Ovary (tissue), 9 donors: ENCODE results near the gene MDP1. TPM values are rescaled to one million over a fixed set of nuclear protein-coding genes. Genes with fewer than 3 reads are reported as not detected.

Source experiments
- DNase-seq, 5 donors: peaks; one replicate each; pipeline ENCODE4 v3.0.0-alpha.2; 2019 to 2020
- H3K27ac ChIP-seq, 2 donors: fragments of 200-600 bp; one replicate each; pipeline versions ENCODE4 v1.5.1 to v1.8.0; 2019 to 2022
- H3K27me3 ChIP-seq: fragments of 200-600 bp; one replicate; pipeline ENCODE4 v1.8.0; 2022
- H3K36me3 ChIP-seq: fragments of 200-600 bp; sonication (generic); one replicate; pipeline ENCODE4 v1.5.1; 2019
- H3K4me1 ChIP-seq: one replicate; pipeline ENCODE4 v1.8.1; 2013; ENCODE audit warnings: mild to moderate bottlenecking, moderate library complexity; ENCODE audit not compliant: insufficient read depth
- H3K4me3 ChIP-seq: fragments of 200-600 bp; sonication (generic); one replicate; pipeline ENCODE4 v1.5.1; 2017
- H3K9me3 ChIP-seq, 2 donors: fragments of 200-600 bp in 1 of 2; sonication (generic) in 1 of 2; one replicate each; pipeline versions ENCODE4 v1.5.1 to v1.8.1; 2013 to 2019; ENCODE audit warnings: mild to moderate bottlenecking in 1 of 2, moderate library complexity in 1 of 2
- CTCF ChIP-seq, 3 donors: fragments of 450-650 bp in 2 of 3; fragments of 200-600 bp in 1 of 3; IDR thresholded peaks; one replicate each; pipeline versions ENCODE4 v1.5.1 to v1.8.0; 2016 to 2022; ENCODE audit warnings: antibody characterized with exemption in 3 of 3, mild to moderate bottlenecking in 1 of 3
- EP300 ChIP-seq: sonication (generic); formaldehyde crosslinking; IDR thresholded peaks from one replicate; pipeline ENCODE4 v1.6.1; 2017; ENCODE audit warnings: antibody characterized with exemption
- POLR2A ChIP-seq: fragments of 450-650 bp; IDR thresholded peaks from one replicate; pipeline ENCODE4 v1.6.1; 2017; ENCODE audit warnings: antibody characterized with exemption, mild to moderate bottlenecking, moderate library complexity
- WGBS, 3 donors: extraction: QIAGEN DNeasy Blood & Tissue Kit in 1 of 3; methylation state at CpG; one replicate each; pipeline versions ENCODE4 v1.1.5 to v1.1.7; 2013 to 2017; 5-methylcytosine and 5-hydroxymethylcytosine counted together
- intact Hi-C, 4 donors: fragments of 100-400 bp; cut with DNase I; formaldehyde crosslinking; loops; one replicate each; pipeline versions ENCODE4 v1.11.0 to v1.15.1; 2022 to 2023
- polyA plus RNA-seq, 2 donors: library from polyadenylated mRNA; stranded (reverse); fragments of 200-250 nt in 1 of 2; fragments of 350-450 nt in 1 of 2; fragmentation: Illumina TruSeq in 1 of 2; extraction: RNeasy Lipid Tissue Mini Kit (QIAGEN cat#74804) in 1 of 2; gene quantifications; one replicate each; pipeline ENCODE4 v1.2.3, GENCODE V29; 2013 to 2014
- total RNA-seq, 7 donors: library from RNA; depleted of rRNA in 2 of 7; stranded (reverse); fragments of >200 nt in 2 of 7; fragmentation: NEBNext Ultra II Directional in 3 of 7; extraction: Animal tissue kit (Norgen Biotek cat#: 25700) in 3 of 7; gene quantifications; one replicate each; pipeline versions ENCODE4 v1.1.0 to v1.2.4, GENCODE V29; 2016 to 2023
- donor health status: DM: no; HTN: no; CAD: no; lungs with moderate emphysema.
- donor health status: DM: no; HTN: no; CAD: no.
- donor health status: Bipolar disorder and iron deficiency.
- donor health status: DM: yes; HTN: yes; CAD: no.
- donor health status: DM: no; HTN: no; CAD: no.
- donor health status: DM: yes; HTN: yes; CAD: no.

The MDP1 gene
- total and polyA plus RNA-seq, 9 donors, result 15.5 to 32.6 (median 19.4) TPM

GRCh38 chr14:24179294-24179960, 36.4 kb downstream of the MDP1 start:
- no peak overlapping the region for H3K4me3 ChIP-seq
- no peaks in the 10 kb centered on the region for H3K4me1 ChIP-seq
- DNase-seq, result no peak
- WGBS, 3 donors, result 76 to 78% (median 78%) methylated on average over 14 of the region's 14 CpGs
- no peak overlapping the region for H3K27ac ChIP-seq
- intact Hi-C loops, result no loop called here
- H3K36me3 ChIP-seq, result no peaks in the 10 kb centered on the region
- H3K9me3 ChIP-seq, result no peaks in the 10 kb centered on the region
- no peak for TF ChIP-seq CTCF (IDR thresholded peaks at IDR 0.05)
- no peak for TF ChIP-seq EP300
- TF ChIP-seq POLR2A, result no peak
- H3K27me3 ChIP-seq, result no peaks in the 10 kb centered on the region

GRCh38 chr14:24178399-24179178, 37.3 kb downstream of the MDP1 start:
- DNase-seq, result no peak
- H3K36me3 ChIP-seq, result no peaks in the 10 kb centered on the region
- 82 to 86% (median 84%) methylated on average over 12 of the region's 12 CpGs for WGBS, 3 donors

GRCh38 chr14:24177891-24178290, 38.0 kb downstream of the MDP1 start:
- Histone ChIP-seq H3K36me3 (no peaks in the 10 kb centered on the region), H3K4me1 (no peaks in the 10 kb centered on the region), H3K27me3 (no peaks in the 10 kb centered on the region), H3K27ac (no peak overlapping the region), H3K4me3 (no peak overlapping the region), H3K9me3 (no peaks in the 10 kb centered on the region)
- 80 to 84% (median 83%) methylated on average over 14 of the region's 14 CpGs for WGBS, 3 donors
- TF ChIP-seq CTCF (IDR thresholded peaks at IDR 0.05), result no peak
- no peak for TF ChIP-seq POLR2A
- TF ChIP-seq EP300, result no peak
- DNase-seq, result no peak
- intact Hi-C loops, result no loop called here

More at GRCh38 chr14:24178399-24179178, 37.3 kb downstream of the MDP1 start:
- intact Hi-C loops, result no loop called here
- no peak overlapping the region for H3K4me3 ChIP-seq
- H3K4me1 ChIP-seq, result no peaks in the 10 kb centered on the region
- H3K27ac ChIP-seq, result no peak overlapping the region
- TF ChIP-seq CTCF (IDR thresholded peaks at IDR 0.05), result no peak
- H3K27me3 ChIP-seq, result no peaks in the 10 kb centered on the region
- no peaks in the 10 kb centered on the region for H3K9me3 ChIP-seq

GRCh38 chr14:24177041-24177825, 38.6 kb downstream of the MDP1 start:
- TF ChIP-seq CTCF (IDR thresholded peaks at IDR 0.05) (no peak), POLR2A (no peak), EP300 (no peak)
- H3K27me3 ChIP-seq, result no peaks in the 10 kb centered on the region
- 76 to 81% (median 78%) methylated on average over 12 of the region's 12 CpGs for WGBS, 3 donors
- no peaks in the 10 kb centered on the region for H3K9me3 ChIP-seq
- peaks cover 2% of the 10 kb centered on the region for H3K4me1 ChIP-seq
- no peak overlapping the region for H3K4me3 ChIP-seq
- DNase-seq, result no peak
- intact Hi-C loops, result no loop called here
- H3K36me3 ChIP-seq, result no peaks in the 10 kb centered on the region
- H3K27ac ChIP-seq, result no peak overlapping the region
